Spleen (tissue), 11 donors: ENCODE results near the gene KLLN. TPM values are rescaled to one million over a fixed set of nuclear protein-coding genes. Genes with fewer than 3 reads are reported as not detected.
"Not testable (repeated sequence)": the region's sequence is repeated elsewhere in the genome, so short reads cannot be mapped to it uniquely, and the experiment has no call there.

Source experiments
- DNase-seq: peaks from one replicate; pipeline ENCODE4 v3.0.0-alpha.2; 2020
- H3K27ac ChIP-seq, 8 donors: fragments of 200-600 bp; sonication (generic) in 7 of 8; 1 replicate in 4 of 8; 2 replicates in 4 of 8; pipeline versions ENCODE4 v1.5.0 to v1.8.0; 2016 to 2021; ENCODE audit warnings: inconsistent platforms in 4 of 8, mild to moderate bottlenecking in 4 of 8, moderate library complexity in 1 of 8
- H3K27me3 ChIP-seq, 7 donors: fragments of 200-600 bp; sonication (generic) in 6 of 7; replicated peaks in 1 of 7; 1 replicate in 4 of 7; 2 replicates in 3 of 7; pipeline versions ENCODE4 v1.5.0 to v1.8.0; 2016 to 2021; ENCODE audit warnings: inconsistent platforms in 3 of 7, mild to moderate bottlenecking in 1 of 7
- H3K36me3 ChIP-seq, 6 donors: fragments of 200-600 bp; sonication (generic) in 5 of 6; 1 replicate in 4 of 6; 2 replicates in 2 of 6; pipeline versions ENCODE4 v1.5.0 to v1.8.0; 2016 to 2021; ENCODE audit warnings: inconsistent platforms in 2 of 6
- H3K4me1 ChIP-seq, 6 donors: fragments of 200-600 bp; sonication (generic) in 5 of 6; 1 replicate in 3 of 6; 2 replicates in 3 of 6; pipeline versions ENCODE4 v1.5.0 to v1.8.0; 2016 to 2021; ENCODE audit warnings: inconsistent platforms in 3 of 6
- H3K4me3 ChIP-seq, 8 donors: fragments of 200-600 bp; sonication (generic) in 7 of 8; 1 replicate in 4 of 8; 2 replicates in 4 of 8; pipeline versions ENCODE4 v1.5.0 to v1.8.0; 2016 to 2021; ENCODE audit warnings: inconsistent platforms in 4 of 8, mild to moderate bottlenecking in 4 of 8, moderate library complexity in 2 of 8
- H3K9me3 ChIP-seq, 8 donors: fragments of 200-600 bp; sonication (generic) in 7 of 8; 1 replicate in 4 of 8; 2 replicates in 4 of 8; pipeline versions ENCODE4 v1.5.0 to v1.8.0; 2016 to 2021; ENCODE audit warnings: inconsistent platforms in 4 of 8
- CTCF ChIP-seq, 11 experiments: fragments of 200-600 bp in 7 of 11; fragments of 450-650 bp in 4 of 11; sonication (generic) in 4 of 11; IDR thresholded peaks in 8 of 11; conservative IDR thresholded peaks in 3 of 11; 1 replicate in 7 of 11; 2 replicates in 4 of 11; pipeline versions ENCODE4 v1.4.0 to v1.8.0; 2016 to 2021; ENCODE audit warnings: antibody characterized with exemption in 11 of 11, inconsistent platforms in 4 of 11, mild to moderate bottlenecking in 1 of 11
- POLR2A ChIP-seq, 3 donors: fragments of 450-650 bp; IDR thresholded peaks; one replicate each; pipeline ENCODE4 v1.5.1; 2017; ENCODE audit warnings: antibody characterized with exemption in 3 of 3, mild to moderate bottlenecking in 1 of 3
- POLR2AphosphoS5 ChIP-seq, 3 donors: sonication (generic); formaldehyde crosslinking; IDR thresholded peaks; one replicate each; pipeline ENCODE4 v1.5.1; 2017; ENCODE audit warnings: antibody characterized with exemption in 3 of 3
- WGBS, 5 donors: extraction: QIAGEN DNeasy Blood & Tissue Kit in 3 of 5; methylation state at CpG; one replicate each; pipeline versions ENCODE4 v1.1.5 to v1.1.7; 2013 to 2018; 5-methylcytosine and 5-hydroxymethylcytosine counted together
- intact Hi-C: fragments of 100-400 bp; cut with DNase I; formaldehyde crosslinking; loops from one replicate; pipeline ENCODE4 v1.15.0; 2023; ENCODE audit warnings: low total_unique reads
- polyA plus RNA-seq, 3 donors: library from polyadenylated mRNA; stranded (reverse); fragments of 200-250 nt; gene quantifications; one replicate each; pipeline ENCODE4 v1.2.1, GENCODE V29; 2013
- total RNA-seq, 7 donors: library from RNA; depleted of rRNA in 3 of 7; stranded (reverse); fragments of >200 nt in 3 of 7; fragmentation: NEBNext Ultra II Directional in 4 of 7; extraction: Animal tissue kit (Norgen Biotek cat#: 25700) in 4 of 7; gene quantifications; one replicate each; pipeline versions ENCODE4 v1.1.0 to v1.2.1, GENCODE V29; 2016 to 2021
- donor health status: healthy with polysubstance abuse.
- donor health status: DM: no; HTN: no; CAD: no; lungs with moderate emphysema.
- donor health status: DM: no; HTN: no; CAD: no.
- donor health status: Bipolar disorder and iron deficiency.
- donor health status: healthy.
- donor health status: DM: no; HTN: no; CAD: no.
- donor health status: DM: yes; HTN: yes; CAD: no.

The KLLN gene
- total and polyA plus RNA-seq, 10 donors = 0.52 to 2.2 (median 0.99) TPM

- no peaks in the 10 kb centered on the region for H3K27me3 ChIP-seq
- H3K9me3 ChIP-seq = peaks cover 0 to 4% (median 0%) of the 10 kb centered on the region in 8 donors
- peaks cover 0 to 9% (median 1%) of the 10 kb centered on the region in 6 donors for H3K4me1 ChIP-seq
- H3K4me3 ChIP-seq = no peak overlapping the region
- H3K27ac ChIP-seq = no peak overlapping the region
- intact Hi-C loops = no loop called here
- TF ChIP-seq CTCF (IDR thresholded peaks at IDR 0.05 in 8 of 11, conservative IDR thresholded peaks at IDR 0.05 in 3 of 11) = peak in 10 of 11 experiments; percentile 25 to 70 (median 62)
- TF ChIP-seq POLR2A (IDR thresholded peaks at IDR 0.05) = no peak
- TF ChIP-seq POLR2AphosphoS5 (IDR thresholded peaks at IDR 0.05) = no peak
- no peaks in the 10 kb centered on the region for H3K36me3 ChIP-seq
- 11 to 23% (median 15%) methylated on average over 5 of the region's 5 CpGs for WGBS, 5 donors
- peak; percentile 71 for DNase-seq
Measured at GRCh38 chr10:87850742-87851205, 12.6 kb downstream of the KLLN start.

GRCh38 chr10:87849001-87849400, 14.3 kb downstream of the KLLN start:
- intact Hi-C loops = loop anchor here (5.0 kb wide), 1 partner anchor 703 kb away; no protein-coding TSS in a partner anchor
- Histone ChIP-seq H3K9me3 (no peaks in the 10 kb centered on the region), H3K27me3 (no peaks in the 10 kb centered on the region), H3K4me1 (peaks cover 0 to 9% (median 1%) of the 10 kb centered on the region in 6 donors), H3K27ac (no peak overlapping the region), H3K4me3 (no peak overlapping the region), H3K36me3 (no peaks in the 10 kb centered on the region)
- DNase-seq = no peak
- TF ChIP-seq CTCF (IDR thresholded peaks at IDR 0.05 in 8 of 11, conservative IDR thresholded peaks at IDR 0.05 in 3 of 11) (no peak), POLR2AphosphoS5 (IDR thresholded peaks at IDR 0.05) (no peak), POLR2A (IDR thresholded peaks at IDR 0.05) (no peak)

- no peaks in the 10 kb centered on the region for H3K36me3 ChIP-seq
- no peak overlapping the region for H3K4me3 ChIP-seq
- H3K27ac ChIP-seq = no peak overlapping the region
- H3K9me3 ChIP-seq = no peaks in the 10 kb centered on the region
- H3K4me1 ChIP-seq = peaks cover 0 to 9% (median 1%) of the 10 kb centered on the region in 6 donors
- no peaks in the 10 kb centered on the region for H3K27me3 ChIP-seq
- TF ChIP-seq POLR2AphosphoS5 (IDR thresholded peaks at IDR 0.05) (no peak), CTCF (IDR thresholded peaks at IDR 0.05 in 8 of 11, conservative IDR thresholded peaks at IDR 0.05 in 3 of 11) (no peak), POLR2A (IDR thresholded peaks at IDR 0.05) (no peak)
- DNase-seq = no peak
- intact Hi-C loops = loop anchor here (5.0 kb wide), 1 partner anchor 705 kb away; no protein-coding TSS in a partner anchor
Measured at GRCh38 chr10:87847550-87847949, 15.8 kb downstream of the KLLN start.

GRCh38 chr10:87846711-87847110, 16.6 kb downstream of the KLLN start:
- H3K4me3 ChIP-seq, DNase-seq, H3K9me3 ChIP-seq, H3K27me3 ChIP-seq, H3K36me3 ChIP-seq, H3K27ac ChIP-seq, H3K4me1 ChIP-seq: not testable (repeated sequence)
- intact Hi-C loops = loop anchor here (5.0 kb wide), 1 partner anchor 706 kb away; no protein-coding TSS in a partner anchor
- WGBS, 5 donors = 83 to 94% (median 87%) methylated on average over 8 of the region's 8 CpGs

- TF ChIP-seq CTCF (IDR thresholded peaks at IDR 0.05 in 8 of 11, conservative IDR thresholded peaks at IDR 0.05 in 3 of 11) (no peak), POLR2AphosphoS5 (IDR thresholded peaks at IDR 0.05) (no peak), POLR2A (IDR thresholded peaks at IDR 0.05) (no peak)
- Histone ChIP-seq H3K36me3 (no peaks in the 10 kb centered on the region), H3K9me3 (no peaks in the 10 kb centered on the region), H3K27ac (no peak overlapping the region), H3K27me3 (no peaks in the 10 kb centered on the region), H3K4me3 (no peak overlapping the region), H3K4me1 (peaks cover 0 to 7% (median under 1%) of the 10 kb centered on the region in 6 donors)
- intact Hi-C loops = loop anchor here (5.0 kb wide), 1 partner anchor 706 kb away; no protein-coding TSS in a partner anchor
- no peak for DNase-seq
- 81 to 87% (median 84%) methylated on average over 7 of the region's 7 CpGs for WGBS, 5 donors
Measured at GRCh38 chr10:87846023-87846422, 17.3 kb downstream of the KLLN start.
